ENCODE results near the gene SRBD1. TPM values are rescaled to one million over a fixed set of nuclear protein-coding genes. Genes with fewer than 3 reads are reported as not detected.

Gene SRBD1
- total and polyA plus RNA-seq, 8 donors: 4.4 to 45.7 (median 25.5) TPM

DNA sequence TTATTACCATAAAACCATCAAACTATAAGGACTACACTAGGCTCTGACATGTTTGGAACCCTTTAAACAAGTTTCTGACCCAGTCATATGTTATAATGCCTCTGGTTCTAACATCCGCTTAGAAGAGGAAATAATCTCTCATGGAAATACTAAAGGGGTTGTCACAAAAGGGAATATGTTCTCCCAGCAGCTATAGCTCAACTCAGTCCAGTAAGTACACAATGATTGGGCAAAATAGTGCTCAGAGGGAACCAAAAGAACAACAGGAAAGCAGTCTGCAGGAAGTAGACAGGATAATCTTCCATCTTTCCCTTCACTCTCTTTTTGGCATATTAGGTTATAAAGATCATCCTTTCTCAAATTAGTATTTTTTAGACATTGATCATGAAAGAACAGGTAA lies 4.3 kb downstream of the SRBD1 start:
- WGBS, 5 donors: 39 to 66% (median 43%) methylated on average over 1 of the region's 1 CpG
- TF ChIP-seq POLR2AphosphoS5 (IDR thresholded peaks at IDR 0.05) (peak in 1 of 3 donors; percentile 67), EP300 (IDR thresholded peaks at IDR 0.05) (no peak)
- Histone ChIP-seq H3K4me1 (peaks cover 10 to 33% (median 25%) of the 10 kb centered on the region in 4 donors), H3K27me3 (no peaks in the 10 kb centered on the region), H3K9me3 (no peaks in the 10 kb centered on the region), H3K4me3 (no peak overlapping the region), H3K27ac (peak overlapping the region in 2 of 5 donors; percentile 25 to 54), H3K36me3 (peaks cover 16 to 37% (median 31%) of the 10 kb centered on the region in 4 donors)
- intact Hi-C loops (cut with DNase I; ENCODE audit: low total_unique reads): no loop called here
- DNase-seq: no peak

DNA sequence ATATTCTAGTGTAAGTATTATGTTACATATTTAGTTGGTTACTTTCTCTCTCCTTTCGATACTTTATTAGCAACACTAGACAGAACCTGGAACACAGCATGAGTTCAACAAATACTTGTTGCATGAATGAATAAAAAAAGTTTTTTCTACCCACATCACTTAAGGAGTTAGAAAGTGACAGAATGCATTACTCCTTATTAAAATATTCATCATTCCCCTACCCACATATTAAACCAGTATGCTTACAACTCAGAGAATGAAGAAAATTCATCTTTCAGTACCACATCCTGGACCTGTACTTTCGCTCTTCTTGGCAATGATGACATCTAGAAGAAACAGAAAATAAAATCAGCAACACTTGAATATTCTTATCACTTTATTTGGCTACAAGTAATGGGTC lies 6.0 kb downstream of the SRBD1 start:
- no peak for DNase-seq
- no peak overlapping the region for H3K4me3 ChIP-seq
- peaks cover 3 to 24% (median 17%) of the 10 kb centered on the region in 4 donors for H3K4me1 ChIP-seq
- no peaks in the 10 kb centered on the region for H3K27me3 ChIP-seq
- H3K9me3 ChIP-seq: no peaks in the 10 kb centered on the region
- intact Hi-C loops (cut with DNase I; ENCODE audit: low total_unique reads): no loop called here
- H3K36me3 ChIP-seq: peaks cover 17 to 54% (median 48%) of the 10 kb centered on the region in 4 donors
- no peak for TF ChIP-seq EP300 (IDR thresholded peaks at IDR 0.05)
- no peak for TF ChIP-seq POLR2A (IDR thresholded peaks at IDR 0.05)
- TF ChIP-seq, protein P1, sequence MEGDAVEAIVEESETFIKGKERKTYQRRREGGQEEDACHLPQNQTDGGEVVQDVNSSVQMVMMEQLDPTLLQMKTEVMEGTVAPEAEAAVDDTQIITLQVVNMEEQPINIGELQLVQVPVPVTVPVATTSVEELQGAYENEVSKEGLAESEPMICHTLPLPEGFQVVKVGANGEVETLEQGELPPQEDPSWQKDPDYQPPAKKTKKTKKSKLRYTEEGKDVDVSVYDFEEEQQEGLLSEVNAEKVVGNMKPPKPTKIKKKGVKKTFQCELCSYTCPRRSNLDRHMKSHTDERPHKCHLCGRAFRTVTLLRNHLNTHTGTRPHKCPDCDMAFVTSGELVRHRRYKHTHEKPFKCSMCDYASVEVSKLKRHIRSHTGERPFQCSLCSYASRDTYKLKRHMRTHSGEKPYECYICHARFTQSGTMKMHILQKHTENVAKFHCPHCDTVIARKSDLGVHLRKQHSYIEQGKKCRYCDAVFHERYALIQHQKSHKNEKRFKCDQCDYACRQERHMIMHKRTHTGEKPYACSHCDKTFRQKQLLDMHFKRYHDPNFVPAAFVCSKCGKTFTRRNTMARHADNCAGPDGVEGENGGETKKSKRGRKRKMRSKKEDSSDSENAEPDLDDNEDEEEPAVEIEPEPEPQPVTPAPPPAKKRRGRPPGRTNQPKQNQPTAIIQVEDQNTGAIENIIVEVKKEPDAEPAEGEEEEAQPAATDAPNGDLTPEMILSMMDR (IDR thresholded peaks at IDR 0.05): no peak
- no peak for TF ChIP-seq POLR2AphosphoS5 (IDR thresholded peaks at IDR 0.05)
- 89 to 95% (median 94%) methylated on average over 2 of the region's 2 CpGs for WGBS, 5 donors
- H3K27ac ChIP-seq: no peak overlapping the region

DNA sequence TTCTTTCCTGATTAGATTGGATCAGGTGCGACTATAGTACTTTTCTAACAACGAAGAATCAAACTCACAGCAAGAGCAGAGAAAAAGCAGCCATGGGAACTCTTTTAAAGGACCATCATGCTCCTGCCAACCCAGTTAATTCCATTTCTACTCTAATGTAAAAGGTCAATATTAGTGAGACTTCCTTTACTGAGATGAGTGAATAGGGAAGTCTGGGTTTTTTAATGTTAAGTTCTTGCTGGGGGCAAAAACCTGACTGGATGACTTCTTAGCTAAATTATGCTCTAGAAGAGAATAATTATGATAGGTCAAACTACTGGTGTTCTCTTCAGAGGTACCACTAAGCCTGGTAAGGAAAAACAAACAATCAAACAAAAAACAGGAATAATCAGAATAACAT lies 8.4 kb downstream of the SRBD1 start:
- H3K4me1 ChIP-seq: peaks cover 0 to 11% (median 6%) of the 10 kb centered on the region in 4 donors
- peaks cover 24 to 79% (median 73%) of the 10 kb centered on the region in 4 donors for H3K36me3 ChIP-seq
- H3K27ac ChIP-seq: no peak overlapping the region
- TF ChIP-seq POLR2AphosphoS5 (IDR thresholded peaks at IDR 0.05): no peak
- H3K4me3 ChIP-seq: no peak overlapping the region
- intact Hi-C loops (cut with DNase I; ENCODE audit: low total_unique reads): no loop called here
- H3K9me3 ChIP-seq: no peaks in the 10 kb centered on the region
- no peaks in the 10 kb centered on the region for H3K27me3 ChIP-seq
- 93 to 100% (median 97%) methylated on average over 2 of the region's 2 CpGs for WGBS, 5 donors
- no peak for DNase-seq

DNA sequence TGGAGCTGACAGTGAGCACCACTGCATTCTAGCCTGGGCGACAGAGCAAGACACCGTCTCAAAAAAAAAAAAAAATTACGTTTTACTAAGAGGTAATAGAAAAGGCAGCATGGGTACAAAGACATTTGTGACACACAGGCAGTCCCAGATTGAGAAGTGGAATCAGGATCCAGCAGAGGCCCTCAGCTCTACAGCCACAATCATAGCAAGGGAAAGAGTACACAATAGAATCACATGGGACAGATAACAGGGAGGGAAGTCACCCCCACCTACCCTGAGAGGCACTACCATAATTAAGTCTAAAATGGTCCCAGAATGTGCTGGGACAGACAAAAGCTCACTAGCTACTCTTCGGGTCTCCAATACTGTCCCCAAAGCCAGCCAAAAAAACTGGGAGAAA lies 12.5 kb downstream of the SRBD1 start:
- Histone ChIP-seq H3K4me3 (no peak overlapping the region), H3K4me1 (peaks cover 0 to 22% (median 13%) of the 10 kb centered on the region in 4 donors), H3K27me3 (no peaks in the 10 kb centered on the region), H3K27ac (no peak overlapping the region), H3K9me3 (no peaks in the 10 kb centered on the region), H3K36me3 (peaks cover 18 to 67% (median 66%) of the 10 kb centered on the region in 4 donors)
- intact Hi-C loops (cut with DNase I; ENCODE audit: low total_unique reads): no loop called here
- TF ChIP-seq, protein P1 (IDR thresholded peaks at IDR 0.05): peak in 1 of 7 experiments; percentile 7
- no peak for TF ChIP-seq POLR2AphosphoS5 (IDR thresholded peaks at IDR 0.05)
- DNase-seq: no peak
- WGBS, 5 donors: 69 to 86% (median 75%) methylated on average over 4 of the region's 4 CpGs

DNA sequence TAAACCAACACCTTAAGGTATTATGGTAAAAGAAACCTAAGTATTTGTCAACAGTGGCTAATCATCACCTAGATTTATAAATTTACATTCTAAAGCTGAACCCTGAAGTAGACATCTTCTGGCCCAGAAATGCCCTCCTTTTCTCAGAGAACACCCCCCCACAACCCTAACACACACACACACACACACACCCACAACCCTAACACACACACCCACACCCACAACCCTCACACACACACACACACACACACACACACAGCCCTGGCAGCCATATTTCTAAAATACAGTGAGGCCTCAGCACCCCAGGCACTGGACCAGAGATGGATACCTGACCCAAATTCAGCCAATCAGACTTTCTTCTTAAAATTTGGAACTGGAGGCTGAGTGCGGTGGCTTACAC lies 14.3 kb downstream of the SRBD1 start:
- Histone ChIP-seq H3K4me3 (no peak overlapping the region), H3K36me3 (peaks cover 11 to 58% (median 52%) of the 10 kb centered on the region in 4 donors), H3K27ac (no peak overlapping the region), H3K4me1 (peaks cover 0 to 22% (median 13%) of the 10 kb centered on the region in 4 donors), H3K27me3 (no peaks in the 10 kb centered on the region), H3K9me3 (no peaks in the 10 kb centered on the region)
- TF ChIP-seq, protein P1 (IDR thresholded peaks at IDR 0.05): no peak
- TF ChIP-seq POLR2AphosphoS5 (IDR thresholded peaks at IDR 0.05): no peak
- no peak for TF ChIP-seq POLR2A (IDR thresholded peaks at IDR 0.05)
- TF ChIP-seq EP300 (IDR thresholded peaks at IDR 0.05): no peak
- intact Hi-C loops (cut with DNase I; ENCODE audit: low total_unique reads): no loop called here
- DNase-seq: no peak
- WGBS, 5 donors: 92 to 100% (median 96%) methylated on average over 1 of the region's 1 CpG

All from stomach (tissue), 9 donors.